ENCODE measurements around the gene SCUBE3.

The SCUBE3 gene

DNA sequence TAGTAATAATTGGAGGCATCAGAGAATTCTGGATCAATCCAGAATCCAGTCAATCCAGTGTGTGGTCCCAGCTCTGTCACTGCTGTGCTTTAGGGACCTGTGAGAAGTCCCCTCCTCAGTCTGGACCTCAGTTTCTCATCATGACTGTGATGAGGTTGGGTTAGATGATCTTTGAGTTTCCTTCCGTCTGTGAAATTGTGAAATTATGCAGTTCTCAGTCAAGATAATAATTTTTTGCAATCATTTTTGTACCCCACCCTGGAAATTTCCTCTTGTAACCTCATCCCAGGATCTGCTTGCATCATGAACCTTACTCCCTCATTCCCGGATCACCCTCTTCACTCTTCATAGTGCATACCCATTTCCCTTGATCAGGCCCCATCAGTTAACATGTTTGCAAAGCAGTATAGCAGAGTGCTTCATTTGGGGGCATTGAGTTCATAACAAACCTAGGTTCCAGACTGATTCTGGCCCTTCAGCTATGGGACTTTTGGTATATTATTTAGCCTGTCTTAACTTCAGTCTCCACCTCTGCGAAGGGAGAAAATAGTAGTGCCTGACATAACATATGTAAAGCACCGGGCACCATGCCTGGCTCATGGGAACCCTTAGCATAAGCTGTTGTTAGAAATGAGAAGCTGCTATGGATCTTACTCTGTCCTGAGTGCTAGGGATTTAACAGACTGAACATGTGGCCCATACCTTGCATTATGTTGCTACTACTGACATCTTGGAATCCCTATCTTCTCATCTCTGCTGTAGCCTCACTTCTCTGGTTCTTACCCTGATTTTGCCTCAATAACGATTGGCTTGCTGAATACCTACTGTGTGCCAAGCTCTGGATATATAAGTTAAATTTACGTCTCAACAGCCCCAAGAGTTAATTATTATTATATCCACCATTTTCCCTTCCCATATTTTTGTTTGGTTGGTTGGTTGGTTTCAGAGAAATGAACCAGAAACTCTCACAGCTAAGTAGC lies 47.1 kb downstream of the SCUBE3 start:
- Histone ChIP-seq H3K36me3 (ENCODE audit: insufficient read depth, low read length) (no peaks in the 10 kb centered on the region), H3K9me2 (ENCODE audit: low read depth, low read length) (no peaks in the 10 kb centered on the region), H3K79me2 (ENCODE audit: insufficient read depth, low read length) (no peaks in the 10 kb centered on the region), H3F3A (ENCODE audit: insufficient read depth, low read length) (peaks cover 6% of the 10 kb centered on the region; the same call in 1 of the 2 replicates), H2AFZ (ENCODE audit: low read length) (no peak overlapping the region), H4K20me1 (ENCODE audit: insufficient read depth, low read length) (no peaks in the 10 kb centered on the region), H3K27ac (ENCODE audit: low read depth, low read length, poor library complexity, severe bottlenecking) (peak overlapping the region; percentile 78), H3K27me3 (ENCODE audit: insufficient read depth, low read length) (no peaks in the 10 kb centered on the region), H3K9ac (ENCODE audit: low read length) (peak overlapping the region; percentile 91), H3K4me2 (ENCODE audit: low read length) (peak overlapping the region; percentile 84), H3K4me3 (ENCODE audit: low read depth, low read length, poor library complexity, severe bottlenecking) (peak overlapping the region; percentile 79), H3K4me1 (ENCODE audit: insufficient read depth, low read length, severe bottlenecking) (peaks cover 45% of the 10 kb centered on the region), H3K9me3 (ENCODE audit: low read length) (no peaks in the 10 kb centered on the region)
- TF ChIP-seq, protein P1, sequence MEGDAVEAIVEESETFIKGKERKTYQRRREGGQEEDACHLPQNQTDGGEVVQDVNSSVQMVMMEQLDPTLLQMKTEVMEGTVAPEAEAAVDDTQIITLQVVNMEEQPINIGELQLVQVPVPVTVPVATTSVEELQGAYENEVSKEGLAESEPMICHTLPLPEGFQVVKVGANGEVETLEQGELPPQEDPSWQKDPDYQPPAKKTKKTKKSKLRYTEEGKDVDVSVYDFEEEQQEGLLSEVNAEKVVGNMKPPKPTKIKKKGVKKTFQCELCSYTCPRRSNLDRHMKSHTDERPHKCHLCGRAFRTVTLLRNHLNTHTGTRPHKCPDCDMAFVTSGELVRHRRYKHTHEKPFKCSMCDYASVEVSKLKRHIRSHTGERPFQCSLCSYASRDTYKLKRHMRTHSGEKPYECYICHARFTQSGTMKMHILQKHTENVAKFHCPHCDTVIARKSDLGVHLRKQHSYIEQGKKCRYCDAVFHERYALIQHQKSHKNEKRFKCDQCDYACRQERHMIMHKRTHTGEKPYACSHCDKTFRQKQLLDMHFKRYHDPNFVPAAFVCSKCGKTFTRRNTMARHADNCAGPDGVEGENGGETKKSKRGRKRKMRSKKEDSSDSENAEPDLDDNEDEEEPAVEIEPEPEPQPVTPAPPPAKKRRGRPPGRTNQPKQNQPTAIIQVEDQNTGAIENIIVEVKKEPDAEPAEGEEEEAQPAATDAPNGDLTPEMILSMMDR (IDR thresholded peaks at IDR 0.05; ENCODE audit: low read length) = no peak
- no peak for TF ChIP-seq EZH2 (IDR thresholded peaks at IDR 0.05; ENCODE audit: borderline replicate concordance, low read length)

DNA sequence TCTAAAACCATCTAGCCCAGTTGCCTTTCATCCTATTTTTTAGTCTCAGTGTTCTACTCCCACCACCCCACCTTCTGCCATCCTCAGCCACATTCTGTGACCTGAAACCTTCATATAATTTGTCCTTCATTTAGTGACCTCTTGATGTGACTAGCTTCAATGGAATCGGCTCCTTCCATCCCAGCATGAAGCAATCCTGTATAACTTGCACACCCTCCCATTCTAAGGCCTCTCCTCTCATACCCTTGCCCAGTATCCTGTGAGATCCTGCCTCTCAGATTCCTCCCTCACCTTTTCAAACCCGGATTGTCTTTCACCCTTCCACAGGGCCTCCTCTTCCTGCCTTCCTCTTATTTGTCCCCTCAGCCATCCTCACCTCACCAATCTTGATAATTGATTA lies 48.8 kb downstream of the SCUBE3 start:
- no peaks in the 10 kb centered on the region for H3K27me3 ChIP-seq (ENCODE audit: insufficient read depth, low read length)
- no peaks in the 10 kb centered on the region for H3K9me3 ChIP-seq (ENCODE audit: low read length)
- peaks cover 6% of the 10 kb centered on the region; the same call in 1 of the 2 replicates for H3F3A ChIP-seq (ENCODE audit: insufficient read depth, low read length)
- no peak overlapping the region for H3K27ac ChIP-seq (ENCODE audit: low read depth, low read length, poor library complexity, severe bottlenecking)
- H3K4me2 ChIP-seq (ENCODE audit: low read length) = no peak overlapping the region
- H3K79me2 ChIP-seq (ENCODE audit: insufficient read depth, low read length) = no peaks in the 10 kb centered on the region
- H3K4me3 ChIP-seq (ENCODE audit: low read depth, low read length, poor library complexity, severe bottlenecking) = no peak overlapping the region
- H4K20me1 ChIP-seq (ENCODE audit: insufficient read depth, low read length) = no peaks in the 10 kb centered on the region
- no peaks in the 10 kb centered on the region for H3K36me3 ChIP-seq (ENCODE audit: insufficient read depth, low read length)
- no peak overlapping the region for H2AFZ ChIP-seq (ENCODE audit: low read length)
- peaks cover 45% of the 10 kb centered on the region for H3K4me1 ChIP-seq (ENCODE audit: insufficient read depth, low read length, severe bottlenecking)
- H3K9me2 ChIP-seq (ENCODE audit: low read depth, low read length) = no peaks in the 10 kb centered on the region
- H3K9ac ChIP-seq (ENCODE audit: low read length) = no peak overlapping the region
- no peak for TF ChIP-seq EZH2 (IDR thresholded peaks at IDR 0.05; ENCODE audit: borderline replicate concordance, low read length)
- TF ChIP-seq, protein P1 (IDR thresholded peaks at IDR 0.05; ENCODE audit: low read length) = no peak

DNA sequence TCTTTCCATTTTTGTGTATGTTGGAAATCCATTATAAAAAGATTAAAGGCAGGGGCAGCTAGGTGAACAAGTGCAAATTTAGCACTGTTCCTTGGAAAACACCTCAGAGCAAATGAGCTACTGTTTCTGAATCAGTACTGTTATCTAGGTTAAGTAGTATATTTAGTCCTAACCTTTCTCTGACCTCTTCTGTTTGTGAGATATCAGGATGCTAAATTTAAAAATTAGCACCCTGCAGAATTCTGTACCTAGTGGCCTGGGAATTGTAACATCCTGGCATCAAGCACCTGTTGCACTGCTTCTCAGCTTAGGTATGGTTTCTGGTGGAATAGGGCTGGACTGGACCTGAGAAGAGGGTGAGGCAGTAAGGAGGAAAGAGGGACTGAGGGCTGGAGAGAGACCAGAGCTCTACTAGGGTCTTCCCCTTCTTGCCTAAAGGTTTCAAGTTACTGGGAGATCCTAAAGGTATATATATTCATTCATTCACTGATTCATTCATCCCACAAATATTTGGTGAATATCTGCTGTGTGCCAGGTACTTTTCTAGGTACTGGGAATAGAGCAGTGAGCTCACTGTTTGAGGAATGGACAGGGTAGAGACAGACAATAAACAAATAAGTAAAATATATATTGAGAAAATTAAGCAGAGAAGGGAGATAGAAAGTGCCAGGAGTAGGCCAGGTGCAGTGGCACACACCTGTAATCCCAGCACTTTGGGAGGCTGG lies 51.0 kb downstream of the SCUBE3 start:
- no peaks in the 10 kb centered on the region for H3K79me2 ChIP-seq (ENCODE audit: insufficient read depth, low read length)
- no peak overlapping the region for H2AFZ ChIP-seq (ENCODE audit: low read length)
- H3K4me3 ChIP-seq (ENCODE audit: low read depth, low read length, poor library complexity, severe bottlenecking) = no peak overlapping the region
- H3K27me3 ChIP-seq (ENCODE audit: insufficient read depth, low read length) = no peaks in the 10 kb centered on the region
- no peak overlapping the region for H3K27ac ChIP-seq (ENCODE audit: low read depth, low read length, poor library complexity, severe bottlenecking)
- no peaks in the 10 kb centered on the region for H3K9me2 ChIP-seq (ENCODE audit: low read depth, low read length)
- H3K9ac ChIP-seq (ENCODE audit: low read length) = no peak overlapping the region; the same call in 1 of the 2 replicates
- no peaks in the 10 kb centered on the region for H4K20me1 ChIP-seq (ENCODE audit: insufficient read depth, low read length)
- H3K4me2 ChIP-seq (ENCODE audit: low read length) = peak overlapping the region; percentile 34; the same call in 1 of the 2 replicates
- H3K4me1 ChIP-seq (ENCODE audit: insufficient read depth, low read length, severe bottlenecking) = peaks cover 36% of the 10 kb centered on the region
- peaks cover 6% of the 10 kb centered on the region; the same call in 1 of the 2 replicates for H3F3A ChIP-seq (ENCODE audit: insufficient read depth, low read length)
- TF ChIP-seq, protein P1 (IDR thresholded peaks at IDR 0.05; ENCODE audit: low read length) = no peak
- no peak for TF ChIP-seq EZH2 (IDR thresholded peaks at IDR 0.05; ENCODE audit: borderline replicate concordance, low read length)
- no peaks in the 10 kb centered on the region for H3K36me3 ChIP-seq (ENCODE audit: insufficient read depth, low read length)
- H3K9me3 ChIP-seq (ENCODE audit: low read length) = no peaks in the 10 kb centered on the region
